Measurements from ENCODE around the gene SPACA6. TPM values are rescaled to one million over a fixed set of nuclear protein-coding genes. Genes with fewer than 3 reads are reported as not detected.

The SPACA6 gene
- total and polyA plus RNA-seq, 12 donors: 2.2 to 291 (median 25.2) TPM

- Histone ChIP-seq H3K4me1 (replicated peaks in 1 of 2) (peaks cover 8 to 23% of the 10 kb centered on the region in 2 donors), H3K36me3 (replicated peaks in 1 of 2) (no peaks in the 10 kb centered on the region), H3K4me3 (no peak overlapping the region), H3K27me3 (no peaks in the 10 kb centered on the region), H3K9me3 (replicated peaks in 1 of 3) (no peaks in the 10 kb centered on the region), H3K27ac (peak overlapping the region in 2 of 5 donors; percentile 17 to 61)
- TF ChIP-seq CTCF (IDR thresholded peaks at IDR 0.05) (no peak), POLR2A (IDR thresholded peaks at IDR 0.05) (no peak)
- intact Hi-C loops (cut with DNase I): loop anchor here in 1 of 2 donors (10.0 kb wide), 1 partner anchor 89 kb away; no protein-coding TSS in a partner anchor
- 37 to 48% (median 39%) methylated on average over 2 of the region's 2 CpGs for WGBS, 4 donors
- peak in 2 of 7 donors; percentile 20 to 54 for DNase-seq
Observed at GRCh38 chr19:51686171-51686570, 7.0 kb upstream of the SPACA6 start.

DNA sequence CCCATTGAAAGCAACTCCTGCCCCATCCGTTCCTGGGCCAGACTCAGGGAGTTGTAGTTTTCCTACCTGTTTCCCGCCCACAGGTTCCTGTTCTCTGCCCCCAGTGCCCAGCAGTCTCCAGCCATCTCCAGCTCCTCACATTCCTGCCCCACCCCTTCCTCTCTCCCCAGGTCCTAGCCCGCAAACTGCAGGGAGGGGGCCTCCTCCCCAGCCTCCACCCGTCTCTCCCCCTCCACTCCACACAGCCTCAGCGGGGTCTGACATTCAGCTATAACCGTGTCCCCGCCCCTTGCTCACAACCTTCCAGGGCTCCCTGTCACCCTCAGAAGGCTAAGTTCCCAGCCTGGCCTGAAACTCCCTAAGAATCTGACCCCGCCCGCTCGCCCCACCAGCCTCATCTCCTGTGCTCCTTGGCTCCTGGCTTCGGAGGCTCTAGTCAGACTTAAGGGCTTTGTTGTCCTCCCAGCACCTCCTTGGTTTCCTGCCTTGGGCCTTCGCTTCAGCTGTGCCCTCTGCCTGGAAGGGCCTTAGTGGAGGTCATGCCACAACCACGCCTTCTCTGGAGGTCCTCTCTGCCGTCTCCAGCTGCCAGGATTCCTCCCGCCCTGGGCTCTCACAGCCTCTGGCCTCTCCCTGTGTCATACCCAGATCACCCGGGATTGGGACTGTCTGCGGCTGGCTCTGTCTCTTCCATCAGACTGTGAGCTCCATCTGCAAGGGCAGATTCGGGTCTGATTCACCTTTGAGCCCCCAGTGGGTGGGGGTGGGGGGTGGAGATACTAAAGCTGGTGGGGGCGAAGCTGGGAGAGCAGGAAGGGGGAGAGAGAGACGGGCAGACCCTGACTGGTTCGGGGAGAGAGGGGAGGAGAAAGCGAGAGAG, 5.1 kb upstream of the SPACA6 start:
- Histone ChIP-seq H3K27me3 (no peaks in the 10 kb centered on the region), H3K4me1 (replicated peaks in 1 of 2) (peaks cover 25 to 40% of the 10 kb centered on the region in 2 donors), H3K27ac (peak overlapping the region; percentile 72 to 97 (median 82)), H3K36me3 (replicated peaks in 1 of 2) (peaks cover 0 to under 1% of the 10 kb centered on the region in 2 donors), H3K9me3 (replicated peaks in 1 of 3) (no peaks in the 10 kb centered on the region), H3K4me3 (peak overlapping the region in 2 of 4 donors; percentile 26 to 78)
- 4 to 8% (median 7%) methylated on average over 19 to 22 of the region's 22 CpGs for WGBS, 4 donors
- intact Hi-C loops (cut with DNase I): loop anchor here in 1 of 2 donors (10.0 kb wide), 1 partner anchor 87 kb away; no protein-coding TSS in a partner anchor
- TF ChIP-seq CTCF (IDR thresholded peaks at IDR 0.05): no peak
- TF ChIP-seq POLR2A (IDR thresholded peaks at IDR 0.05): peak in 1 of 2 donors; percentile 50
- DNase-seq: peak; percentile 69 to 89 (median 83)

- TF ChIP-seq POLR2A (IDR thresholded peaks at IDR 0.05) (peak in 1 of 2 donors; percentile 56), CTCF (IDR thresholded peaks at IDR 0.05) (peak in 4 of 6 experiments; percentile 32 to 61 (median 48))
- Histone ChIP-seq H3K27me3 (no peaks in the 10 kb centered on the region), H3K4me1 (replicated peaks in 1 of 2) (peaks cover 25 to 47% of the 10 kb centered on the region in 2 donors), H3K36me3 (replicated peaks in 1 of 2) (peaks cover 0 to 6% of the 10 kb centered on the region in 2 donors), H3K9me3 (replicated peaks in 1 of 3) (no peaks in the 10 kb centered on the region), H3K4me3 (peak overlapping the region; percentile 24 to 97 (median 76)), H3K27ac (peak overlapping the region; percentile 82 to 97 (median 90))
- DNase-seq: peak; percentile 92 to 97 (median 96)
- intact Hi-C loops (cut with DNase I): loop anchor here in 1 of 2 donors (10.0 kb wide), 1 partner anchor 86 kb away; no protein-coding TSS in a partner anchor
- WGBS, 4 donors: 0 to 3% (median 1%) methylated on average over 22 to 60 of the region's 63 CpGs
Observed at GRCh38 chr19:51688671-51689571, 4.2 kb upstream of the SPACA6 start.
